HG02870 (cell line): Measurements from ENCODE around the gene PLA2G2C.

Experiments used
- ATAC-seq: cut with Tn5 transposase; IDR thresholded peaks from one replicate; pipeline ENCODE4 v1.9.1; 2021; ENCODE audit warnings: mild to moderate bottlenecking, moderate library complexity; ENCODE audit not compliant: unreplicated experiment

PLA2G2C gene

DNA sequence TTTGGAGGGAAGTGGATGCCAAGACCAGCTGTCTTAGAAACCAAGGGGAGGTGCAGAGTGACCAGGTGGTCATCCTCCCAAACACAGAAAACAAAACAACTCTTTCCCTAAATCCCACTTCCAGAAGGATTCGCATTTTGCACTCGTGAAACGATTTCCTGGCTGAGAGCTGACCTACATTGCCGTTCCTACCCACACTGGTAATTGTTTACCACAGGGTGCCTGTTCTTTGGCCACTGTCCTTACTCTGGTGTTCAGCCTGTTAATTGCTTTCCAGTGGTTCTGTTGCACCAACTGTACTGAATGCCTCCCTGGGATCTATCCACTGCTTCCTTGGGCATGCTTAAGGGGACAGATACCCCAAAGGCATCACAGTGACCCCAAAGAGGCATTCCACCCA lies 23.2 kb upstream of the PLA2G2C start:
- ATAC-seq = no peak

DNA sequence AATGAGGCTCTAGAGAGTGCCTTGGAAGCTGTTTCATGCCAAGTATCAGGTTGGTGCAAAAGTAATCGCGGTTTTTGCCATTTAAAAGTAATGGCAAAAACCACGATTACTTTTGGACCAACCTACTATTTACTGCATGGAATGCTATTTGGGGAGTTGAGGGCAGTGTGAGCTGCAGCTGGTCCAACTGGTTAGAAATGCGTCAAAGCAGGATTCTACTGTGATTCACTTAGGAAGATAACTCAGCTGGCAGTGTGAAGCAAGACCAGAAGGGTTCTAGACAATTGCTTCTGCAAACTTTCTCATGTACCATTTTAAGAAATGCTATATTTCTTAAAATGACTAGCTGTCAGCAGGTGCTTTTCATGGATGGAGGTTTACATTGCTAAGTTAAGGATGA lies 21.2 kb upstream of the PLA2G2C start:
- ATAC-seq = no peak

DNA sequence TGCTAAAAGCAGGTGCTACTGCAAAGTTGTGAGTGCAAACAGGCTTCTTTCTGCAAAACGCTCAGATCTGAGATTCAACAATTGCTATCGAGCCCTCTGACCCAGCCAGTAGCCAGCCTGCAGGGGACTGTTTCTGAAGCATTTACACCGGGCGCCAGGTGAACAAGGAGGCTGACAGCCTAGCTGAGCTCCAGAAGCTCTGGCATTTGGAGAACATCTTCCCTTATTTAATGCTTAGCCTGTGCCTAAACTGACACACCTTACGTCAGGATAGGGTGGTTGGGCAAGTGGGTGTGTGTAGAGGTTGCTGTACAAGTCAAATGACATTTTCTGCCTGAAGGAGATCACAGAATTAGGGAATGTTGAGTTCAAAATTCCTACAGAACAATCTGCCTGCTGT lies 15.8 kb upstream of the PLA2G2C start:
- no peak for ATAC-seq

DNA sequence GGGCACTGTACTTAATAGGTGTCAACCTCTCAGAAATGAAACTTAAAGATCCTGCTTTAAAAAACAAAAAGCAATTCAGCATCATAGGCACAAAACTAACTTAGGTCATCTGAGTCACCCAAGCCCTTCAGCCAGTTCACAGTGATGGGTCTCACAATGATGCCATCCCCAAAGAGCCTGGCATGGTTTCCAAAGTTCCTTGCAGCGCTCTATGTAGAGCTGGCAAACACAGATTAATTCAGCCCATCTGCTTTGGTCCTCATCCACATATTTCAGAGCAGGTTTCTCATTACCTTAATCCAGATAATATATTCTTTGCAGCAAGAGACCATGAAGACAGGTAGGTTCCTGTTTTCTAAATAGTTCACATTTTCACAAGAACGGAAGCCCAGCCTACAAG lies 14.6 kb upstream of the PLA2G2C start:
- no peak for ATAC-seq

DNA sequence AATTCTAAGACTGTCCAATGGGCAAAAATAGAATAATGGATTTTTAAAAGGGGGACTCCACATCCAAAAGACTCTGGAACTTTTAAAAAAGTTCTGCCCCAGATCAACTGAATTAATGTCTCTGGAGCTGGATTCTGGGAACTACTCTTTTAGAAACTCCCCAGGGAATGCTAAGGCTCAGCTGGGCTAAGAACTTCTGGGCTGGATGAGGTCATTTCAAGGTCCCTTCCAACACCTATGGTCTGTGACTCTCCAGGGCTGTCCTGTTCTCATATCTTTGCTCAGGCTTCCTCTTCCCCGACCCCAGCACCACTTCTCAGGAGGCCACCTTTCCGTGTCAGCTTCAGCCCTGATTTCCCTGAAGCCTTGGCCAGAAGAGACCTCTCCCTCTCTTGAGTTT lies 13.5 kb upstream of the PLA2G2C start:
- ATAC-seq = no peak

DNA sequence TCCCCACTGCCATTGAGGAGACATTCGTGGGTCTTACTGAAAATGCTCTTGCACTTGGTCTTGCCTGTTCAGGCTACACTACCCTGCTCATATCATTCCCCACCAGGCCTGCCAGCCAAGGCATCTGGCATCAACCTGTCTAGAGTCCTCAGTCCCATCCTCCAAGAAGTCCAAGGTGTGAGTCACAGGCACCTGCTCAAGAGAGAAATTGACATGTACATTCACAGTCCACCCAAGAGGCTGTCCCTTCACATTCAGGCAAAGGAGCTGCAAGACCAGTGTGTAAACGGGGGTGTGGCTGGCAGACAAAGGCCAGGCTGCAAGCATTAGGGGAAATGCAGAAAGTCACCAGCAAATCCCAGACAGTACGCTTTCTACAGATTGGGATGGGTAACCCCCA lies 13.1 kb upstream of the PLA2G2C start:
- ATAC-seq = no peak

DNA sequence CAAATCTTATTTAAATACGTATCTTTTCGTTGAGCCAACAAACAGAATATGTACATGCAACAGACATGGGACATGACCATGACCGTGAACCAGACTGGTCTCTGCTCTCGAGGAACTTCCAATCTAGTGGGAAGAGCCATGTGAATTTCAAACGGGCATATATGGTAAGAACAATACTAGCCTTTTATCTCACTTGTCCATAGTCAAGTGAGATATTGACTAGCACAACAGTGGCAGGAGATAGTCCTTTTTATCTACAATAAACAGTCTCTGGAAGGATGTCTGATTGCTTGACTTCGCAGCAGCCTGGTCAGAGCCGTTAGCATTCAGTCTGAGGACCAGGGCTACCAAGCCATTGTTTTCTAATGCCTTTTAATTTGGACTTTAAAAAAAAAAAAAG lies 12.6 kb upstream of the PLA2G2C start:
- ATAC-seq = no peak

DNA sequence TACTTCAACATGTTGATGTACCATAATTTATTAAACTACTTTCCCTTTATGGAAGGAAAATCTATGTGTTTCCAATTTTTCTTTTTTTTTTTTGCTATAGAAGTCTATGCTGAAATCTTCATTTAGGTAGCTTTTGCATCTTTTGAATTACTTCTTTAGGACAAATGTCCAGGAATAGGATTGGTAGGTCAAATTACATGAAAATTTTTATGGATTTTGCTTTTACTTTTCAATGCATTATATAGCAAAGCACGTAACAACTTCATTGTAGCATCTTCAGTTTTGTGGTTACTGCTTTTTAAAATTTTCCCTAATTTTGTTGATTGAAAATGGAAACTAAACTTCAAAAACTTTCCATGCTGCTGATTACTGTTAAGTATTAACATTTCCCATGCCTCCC lies 12.0 kb upstream of the PLA2G2C start:
- ATAC-seq = no peak

DNA sequence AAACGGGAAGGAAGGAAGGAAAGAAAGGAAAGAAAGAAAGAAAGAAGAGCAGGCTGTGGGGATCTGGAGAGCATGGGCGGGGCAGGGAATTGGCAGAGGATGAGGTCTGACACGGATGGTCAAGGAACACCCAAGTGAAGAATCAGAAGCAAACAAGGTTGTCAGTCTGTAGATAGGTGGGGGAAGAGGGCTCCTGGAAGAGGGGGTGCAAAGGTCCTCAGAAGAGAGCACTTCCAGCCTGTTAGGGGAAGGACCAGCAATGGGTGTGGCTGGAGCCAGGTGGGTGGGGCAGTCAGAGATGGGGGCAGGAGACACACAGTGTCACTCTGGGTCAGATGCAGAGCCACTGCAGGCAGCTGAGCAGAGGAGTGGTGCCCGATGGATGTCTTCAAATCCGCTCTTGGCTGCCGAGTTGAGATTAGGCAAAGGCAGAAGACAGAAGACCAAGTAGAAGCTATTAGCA lies 11.0 kb upstream of the PLA2G2C start:
- no peak for ATAC-seq

DNA sequence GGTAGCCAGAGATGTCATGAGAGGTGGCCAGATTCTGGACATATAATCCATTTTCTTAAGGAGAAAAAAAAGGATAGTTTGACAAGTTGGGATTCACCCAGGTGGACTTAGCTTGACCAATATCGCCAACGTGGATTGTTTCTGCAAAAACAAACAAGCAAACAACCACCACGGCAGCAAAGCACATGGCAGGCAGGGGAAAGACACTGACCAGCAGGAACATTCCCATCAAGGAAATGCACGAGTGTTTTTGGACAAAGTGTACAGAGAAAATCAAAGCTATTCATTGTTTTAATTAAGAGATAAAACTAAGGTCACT lies 9.1 kb upstream of the PLA2G2C start:
- ATAC-seq = no peak

DNA sequence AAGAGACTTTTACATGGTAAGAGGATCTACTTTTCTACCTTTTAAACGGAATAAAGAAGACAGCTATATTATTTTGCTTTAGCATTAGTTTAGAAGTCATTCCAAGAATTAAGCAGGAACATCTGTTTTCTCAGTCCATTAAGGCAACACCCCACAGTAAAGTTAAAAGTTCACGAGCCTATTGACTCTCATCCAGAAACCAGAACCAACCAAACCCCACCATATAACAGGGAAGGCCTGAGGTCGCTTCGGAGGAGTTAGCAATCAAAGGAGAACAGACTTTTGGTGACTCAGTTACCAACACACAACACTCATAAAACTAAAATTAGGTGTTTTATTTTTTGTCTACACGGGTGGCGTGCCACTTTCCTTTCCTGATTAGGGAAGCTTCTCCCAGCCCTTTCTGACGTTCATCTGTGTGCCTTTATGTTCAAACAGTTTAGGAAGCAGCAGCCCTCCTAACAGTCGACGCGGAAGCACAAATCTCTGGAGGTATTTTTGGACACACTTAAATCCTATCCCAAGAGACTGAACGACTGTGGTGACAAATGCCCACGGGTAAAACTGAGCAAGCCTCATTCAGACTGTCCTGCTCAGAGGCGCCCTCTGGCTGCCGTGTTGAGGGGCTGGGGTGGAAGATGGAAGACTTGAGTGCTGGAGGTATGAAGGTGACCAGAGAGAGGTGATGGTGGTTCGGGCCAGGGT lies 8.6 kb upstream of the PLA2G2C start:
- no peak for ATAC-seq

DNA sequence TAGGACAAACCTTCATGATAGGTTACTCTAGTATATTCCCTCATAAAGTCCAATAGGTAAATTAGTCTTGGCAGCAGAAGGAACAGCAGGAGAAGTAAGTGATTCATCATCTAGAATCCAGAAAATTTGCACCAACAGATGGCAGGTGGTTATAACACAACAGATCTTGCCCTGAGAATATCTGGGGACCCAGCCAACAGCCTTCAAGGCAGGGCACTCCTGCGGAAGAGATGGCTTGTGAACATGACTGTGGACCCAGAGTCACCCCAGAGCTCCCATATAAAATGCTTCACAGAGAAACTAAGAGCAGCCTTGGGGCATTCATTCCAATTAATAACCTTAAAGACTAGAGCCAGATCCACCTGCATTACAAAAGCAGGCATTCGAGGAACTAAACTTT lies 7.9 kb upstream of the PLA2G2C start:
- no peak for ATAC-seq

DNA sequence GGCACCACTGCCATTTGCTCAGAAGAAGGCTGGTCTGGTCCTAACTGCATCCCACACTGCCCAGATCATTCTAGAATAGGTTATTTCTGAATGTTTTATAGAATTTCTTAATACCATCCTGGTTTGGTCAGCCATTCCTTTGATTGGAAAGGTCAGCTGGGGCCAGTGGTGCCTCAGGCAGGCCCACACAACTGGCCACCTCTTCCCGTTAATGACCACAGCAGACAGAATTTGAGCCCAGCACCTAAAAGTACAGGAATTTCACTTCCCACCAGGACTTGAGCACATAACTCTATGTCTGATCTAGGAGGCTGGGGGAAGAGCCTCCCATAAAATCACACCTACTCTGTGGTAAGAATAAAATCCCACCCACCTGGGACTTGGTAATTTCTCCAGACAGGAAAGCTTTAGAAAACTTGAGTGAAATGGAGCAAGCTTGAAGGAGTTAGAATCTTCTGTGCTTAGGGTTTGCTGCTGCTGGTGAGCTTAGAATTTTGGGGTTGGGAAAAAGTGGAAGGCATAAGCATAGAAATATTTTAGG lies 6.6 kb upstream of the PLA2G2C start:
- no peak for ATAC-seq

DNA sequence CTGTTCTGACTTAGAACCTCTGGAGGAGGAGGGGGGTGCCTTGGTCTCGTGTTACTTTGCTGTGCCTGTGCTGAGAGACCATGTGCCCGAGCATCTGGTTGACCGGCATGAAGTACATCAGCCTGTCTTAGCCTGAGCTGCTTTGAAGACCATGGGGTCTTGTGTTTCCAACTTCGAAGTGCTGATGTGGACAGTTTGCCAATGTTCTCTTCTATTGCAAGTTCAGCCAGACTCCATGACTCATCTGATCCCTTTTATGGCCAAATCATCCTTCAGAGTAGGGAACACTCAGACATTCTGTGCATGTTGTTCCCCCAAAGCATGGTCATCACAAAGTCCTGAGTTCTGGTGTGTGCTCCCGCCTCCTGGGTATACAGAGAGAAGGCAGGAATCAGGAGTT lies 6.0 kb upstream of the PLA2G2C start:
- ATAC-seq = no peak

DNA sequence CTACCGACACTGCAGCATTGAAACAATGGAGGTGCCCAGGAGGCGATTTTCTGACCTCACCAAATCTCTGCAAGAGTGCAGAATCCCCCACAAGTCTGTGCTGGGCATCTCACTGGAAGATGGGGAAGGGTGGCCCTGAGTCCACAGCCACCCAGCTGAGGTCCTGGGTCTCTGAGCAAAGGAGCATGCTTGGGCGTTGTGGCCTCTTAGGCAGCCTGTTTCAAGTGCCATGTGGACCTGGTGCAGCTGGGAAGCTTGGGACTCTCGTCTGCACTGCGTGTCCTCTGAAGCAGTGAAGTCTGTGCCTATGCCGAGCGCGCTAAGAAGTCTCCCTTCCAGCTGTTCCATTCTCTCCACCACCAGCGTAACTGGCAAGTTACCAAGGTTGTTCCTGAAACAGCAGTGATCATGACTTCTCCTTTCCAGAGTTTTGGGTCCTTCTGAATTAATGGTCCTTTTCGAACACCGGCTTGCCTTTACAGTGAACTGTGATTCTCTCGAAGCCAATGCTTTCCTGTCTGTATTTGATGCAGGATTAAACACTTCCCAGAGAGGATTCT lies 5.0 kb upstream of the PLA2G2C start:
- no peak for ATAC-seq

DNA sequence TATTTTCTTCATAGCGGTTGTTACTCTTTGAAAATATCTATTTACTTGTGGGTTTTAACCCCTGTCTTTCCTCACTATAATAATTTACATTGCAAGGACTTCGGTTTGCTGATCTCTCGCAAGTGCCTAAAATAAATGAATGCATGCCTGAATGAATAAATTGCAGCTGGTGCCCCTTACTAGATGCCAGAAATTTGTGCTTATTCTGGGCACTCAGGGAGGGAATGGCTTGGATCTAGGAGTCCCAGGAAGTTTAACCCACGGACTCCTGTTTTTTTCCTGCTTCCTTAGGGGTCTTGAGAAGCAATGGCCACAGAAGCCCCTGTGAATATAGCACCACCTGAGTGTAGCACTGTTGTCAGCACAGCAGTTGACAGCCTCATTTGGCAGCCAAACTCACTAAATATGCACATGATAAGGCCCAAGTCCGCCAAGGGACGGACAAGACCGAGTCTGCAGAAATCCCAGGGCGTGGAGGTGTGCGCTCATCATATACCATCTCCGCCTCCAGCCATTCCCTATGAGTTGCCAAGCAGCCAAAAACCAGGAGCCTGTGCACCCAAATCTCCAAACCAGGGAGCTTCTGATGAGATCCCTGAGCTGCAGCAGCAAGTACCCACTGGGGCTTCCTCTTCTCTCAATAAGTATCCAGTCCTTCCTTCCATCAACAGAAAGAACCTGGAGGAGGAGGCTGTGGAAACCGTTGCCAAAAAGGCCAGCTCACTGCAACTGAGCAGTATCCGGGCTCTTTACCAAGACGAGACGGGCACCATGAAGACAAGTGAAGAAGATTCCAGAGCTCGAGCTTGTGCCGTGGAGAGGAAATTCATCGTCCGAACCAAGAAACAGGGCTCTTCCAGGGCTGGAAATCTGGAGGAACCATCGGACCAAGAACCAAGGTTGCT lies 4.2 kb upstream of the PLA2G2C start:
- ATAC-seq = no peak

DNA sequence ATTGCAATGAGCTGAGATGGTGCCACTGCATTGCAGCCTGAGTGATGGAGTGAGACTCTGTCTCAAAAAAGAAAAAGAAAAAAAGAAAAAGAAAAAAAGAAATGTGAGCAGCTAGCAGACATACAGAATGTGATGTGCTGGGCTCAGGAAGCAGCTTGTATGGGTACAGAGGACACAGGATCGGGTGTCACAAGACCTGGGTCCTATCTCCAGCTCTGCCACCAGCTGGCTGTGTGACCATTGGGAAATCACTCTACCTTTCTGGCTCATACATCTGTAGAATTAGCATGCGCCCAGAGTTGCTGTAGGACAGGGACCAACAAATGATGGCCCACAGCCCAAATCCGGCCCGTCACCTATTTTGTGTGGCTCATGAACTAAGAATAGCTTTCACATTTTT lies 3.3 kb upstream of the PLA2G2C start:
- no peak for ATAC-seq

DNA sequence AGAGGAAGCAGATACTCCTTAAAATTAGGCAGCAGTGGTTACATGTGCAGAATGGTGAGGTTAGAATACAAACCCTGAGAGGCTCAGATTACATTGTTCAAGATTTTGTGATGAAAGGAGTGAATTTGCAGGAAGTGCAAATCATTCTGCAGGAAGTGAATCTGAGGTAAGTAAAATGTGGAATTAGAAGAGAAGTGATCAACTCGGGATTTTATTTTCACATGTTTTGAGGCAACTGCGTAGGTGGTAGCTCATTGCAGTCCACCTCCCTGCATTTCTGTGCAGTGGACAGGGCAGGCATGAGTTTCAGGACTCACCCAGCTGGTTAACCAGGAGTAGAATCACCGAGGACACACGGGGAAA lies 2.1 kb upstream of the PLA2G2C start:
- no peak for ATAC-seq

DNA sequence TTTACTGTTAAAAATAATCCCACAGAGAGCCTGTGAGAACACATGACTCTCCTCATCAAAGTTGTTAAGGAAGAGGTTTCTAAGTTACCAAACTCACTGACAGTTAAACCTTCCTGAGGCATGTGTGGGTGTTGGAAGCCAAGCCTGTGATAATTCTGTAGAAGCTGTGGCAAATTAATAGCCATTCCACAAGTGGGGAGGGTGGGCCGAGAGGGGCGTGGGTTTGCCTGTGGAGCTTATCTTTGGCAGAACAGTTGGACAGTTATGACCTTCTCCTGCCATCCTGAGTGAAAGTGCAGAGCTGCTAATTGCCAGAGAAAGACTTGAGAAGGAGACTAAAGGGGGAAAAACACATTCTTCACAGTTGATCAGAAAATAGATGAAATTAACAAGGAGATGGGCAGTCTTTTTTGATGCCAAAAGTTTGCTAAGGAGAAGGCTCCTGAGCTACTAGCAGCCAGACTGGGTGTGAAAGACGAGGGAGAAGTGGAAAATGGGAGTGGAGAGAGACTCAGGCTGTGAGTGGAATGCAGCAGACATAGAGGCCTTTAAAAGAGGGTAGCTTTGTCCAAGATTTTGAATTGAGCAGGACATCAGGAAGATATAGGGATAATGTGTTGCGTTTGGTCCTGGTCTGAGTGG lies 1.6 kb upstream of the PLA2G2C start:
- no peak for ATAC-seq

DNA sequence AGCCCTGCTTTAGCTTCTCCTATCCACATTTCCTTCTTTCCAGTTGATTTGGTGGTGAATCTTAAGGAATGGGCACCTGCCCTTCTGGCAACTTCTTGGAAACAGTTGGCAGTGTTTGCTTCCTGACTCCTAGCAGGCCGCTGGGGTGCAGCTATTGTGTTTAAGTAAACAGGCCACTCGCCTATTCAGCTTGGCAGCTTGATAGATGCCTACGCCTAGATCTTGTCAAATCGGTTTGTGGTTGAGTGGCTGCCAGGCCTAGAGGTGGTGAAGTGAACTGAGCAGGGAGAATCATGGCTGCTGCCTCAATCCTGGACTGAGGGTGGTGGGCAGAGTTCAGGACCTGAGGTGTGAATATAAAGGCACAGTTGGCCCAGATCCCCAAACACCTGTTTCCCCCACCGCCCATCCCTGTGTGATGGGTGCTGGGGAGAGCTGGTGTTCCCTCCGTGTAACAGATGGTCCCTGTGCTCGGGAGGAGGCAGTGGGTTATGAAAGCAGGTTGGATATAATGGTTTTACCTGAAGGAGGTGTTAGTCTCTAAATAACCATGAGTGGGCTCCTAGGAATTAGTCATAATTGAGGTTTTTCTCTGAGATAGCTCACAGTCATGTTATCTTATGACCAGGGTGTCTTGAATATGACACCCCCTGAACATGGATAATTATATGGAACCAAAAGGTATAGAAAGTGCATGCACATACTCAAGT lies 940 bp upstream of the PLA2G2C start:
- no peak for ATAC-seq
